GM18511 (cell line): ENCODE measurements around the gene ZFYVE28.

ENCODE experiments used
- ATAC-seq: cut with Tn5 transposase; IDR thresholded peaks from one replicate; pipeline ENCODE4 v1.9.1; 2021; ENCODE audit warnings: mild to moderate bottlenecking, moderate library complexity; ENCODE audit not compliant: unreplicated experiment

ZFYVE28 gene

DNA sequence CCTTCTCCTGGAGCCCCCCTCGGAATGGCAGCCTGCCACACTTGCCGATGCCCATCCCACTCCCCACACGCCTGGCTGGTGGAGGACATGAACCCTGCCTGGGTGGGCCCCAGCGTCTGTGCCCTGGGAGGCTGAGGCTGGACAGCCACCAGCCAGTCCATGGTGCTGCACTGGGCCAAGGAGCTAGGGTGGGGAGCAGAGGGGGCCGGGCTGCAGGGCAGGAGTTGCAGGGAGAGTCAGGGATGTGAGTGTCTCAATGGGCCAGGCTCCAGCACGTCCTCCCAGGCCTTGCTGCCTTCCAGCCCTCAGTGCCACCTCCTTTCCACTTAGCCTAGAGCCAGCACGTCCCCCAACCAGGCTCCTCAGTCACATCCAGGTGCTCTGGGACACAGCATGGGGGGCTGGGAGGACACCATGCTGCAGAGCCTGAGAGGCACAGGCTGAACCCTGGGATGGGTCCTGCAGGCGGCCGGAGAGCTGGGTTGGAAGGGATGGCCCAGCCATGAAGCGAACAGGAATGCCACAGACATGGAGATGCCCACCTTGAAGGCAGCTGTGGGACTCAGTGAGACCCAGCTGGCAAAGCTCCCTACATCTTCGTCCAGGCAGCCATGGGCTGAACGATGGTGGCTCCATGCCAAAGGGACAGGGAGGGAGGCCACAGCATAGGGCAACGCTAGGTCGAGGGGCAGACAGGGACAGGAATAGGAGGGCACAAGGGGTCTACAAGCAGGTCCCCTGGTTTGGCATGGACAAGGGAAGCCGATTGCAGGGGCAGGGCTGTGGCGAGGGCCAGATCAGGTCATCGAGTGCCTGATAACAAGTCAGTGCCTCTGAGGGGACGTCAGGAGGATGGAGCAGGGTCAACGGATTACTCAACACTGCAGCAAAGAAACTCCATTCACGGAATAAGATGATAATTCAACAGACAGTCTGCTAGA, 126.5 kb downstream of the ZFYVE28 start:
- ATAC-seq: no peak

DNA sequence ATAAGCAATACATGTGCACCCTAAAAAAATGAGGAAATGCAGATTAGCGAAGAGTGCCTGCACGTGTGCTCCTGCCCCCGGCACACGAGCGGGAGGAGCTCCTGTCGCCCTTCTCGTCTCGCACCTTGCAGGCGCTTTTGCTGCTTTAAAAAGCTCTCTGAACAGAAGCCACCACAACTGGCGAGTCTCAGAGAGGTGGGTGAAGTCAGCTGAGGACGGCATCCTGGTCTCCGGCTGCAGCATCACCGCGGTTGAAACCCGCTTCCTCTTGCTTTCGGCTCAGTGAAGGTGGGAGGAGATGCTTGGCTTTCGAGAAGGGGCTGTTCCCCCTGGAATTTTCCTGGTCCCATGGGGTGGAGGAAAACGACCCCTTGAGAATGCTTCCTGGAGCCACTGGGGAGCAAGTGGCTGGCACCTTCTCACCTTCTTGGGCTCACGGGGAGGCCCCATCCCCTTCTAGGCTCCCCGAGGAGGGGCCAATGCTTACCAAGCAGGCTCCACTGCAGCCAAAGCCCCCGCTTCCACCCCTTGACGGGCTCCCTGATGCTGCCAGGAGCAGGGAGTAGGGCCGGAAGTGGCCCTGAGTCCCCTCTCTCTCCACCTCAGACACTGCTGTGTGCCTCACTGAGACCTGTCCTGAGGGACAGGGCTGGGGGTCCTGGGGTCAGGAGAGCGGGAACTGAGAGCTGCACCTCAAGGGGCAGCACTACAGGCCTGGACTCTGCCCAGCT, 127.3 kb downstream of the ZFYVE28 start:
- no peak for ATAC-seq

DNA sequence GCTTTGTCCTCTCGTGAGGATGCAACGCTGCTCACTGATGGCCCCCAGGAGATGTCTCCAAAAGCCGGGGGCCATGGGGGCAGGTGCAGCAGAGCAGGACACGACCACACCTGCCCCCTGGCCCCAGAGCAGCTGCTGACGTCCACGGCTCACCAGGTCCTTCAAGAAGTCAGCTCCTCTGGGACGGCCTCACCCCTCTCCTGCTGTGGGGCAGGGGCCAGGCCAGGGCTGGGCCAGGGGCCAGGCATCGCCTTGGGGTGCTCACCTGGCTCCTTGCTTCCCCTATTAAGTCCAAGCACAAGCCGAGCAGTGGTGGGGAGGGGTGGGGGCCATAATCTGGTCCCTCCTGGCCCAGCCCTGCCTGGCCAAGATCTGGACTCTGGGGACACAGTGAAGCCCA, 128.0 kb downstream of the ZFYVE28 start:
- ATAC-seq: no peak

DNA sequence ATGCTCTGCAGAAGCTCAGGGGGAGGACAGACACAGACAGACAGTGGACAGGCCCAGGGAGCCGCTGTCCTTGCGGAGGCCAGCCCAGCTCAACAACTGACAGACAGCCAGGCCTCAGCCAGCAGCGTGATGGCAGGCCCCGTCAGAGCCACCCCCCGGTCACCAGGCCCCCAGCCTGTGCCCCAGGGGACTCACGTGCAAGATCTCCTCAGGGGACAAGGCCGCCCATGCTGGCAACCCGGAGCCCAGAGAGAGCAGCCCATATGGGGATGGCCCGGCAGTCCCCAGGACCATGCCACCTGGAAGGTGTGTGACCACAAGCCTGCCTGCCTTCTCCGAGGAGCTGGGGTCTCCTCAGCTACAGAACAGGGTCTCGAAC, 128.5 kb downstream of the ZFYVE28 start:
- no peak for ATAC-seq

DNA sequence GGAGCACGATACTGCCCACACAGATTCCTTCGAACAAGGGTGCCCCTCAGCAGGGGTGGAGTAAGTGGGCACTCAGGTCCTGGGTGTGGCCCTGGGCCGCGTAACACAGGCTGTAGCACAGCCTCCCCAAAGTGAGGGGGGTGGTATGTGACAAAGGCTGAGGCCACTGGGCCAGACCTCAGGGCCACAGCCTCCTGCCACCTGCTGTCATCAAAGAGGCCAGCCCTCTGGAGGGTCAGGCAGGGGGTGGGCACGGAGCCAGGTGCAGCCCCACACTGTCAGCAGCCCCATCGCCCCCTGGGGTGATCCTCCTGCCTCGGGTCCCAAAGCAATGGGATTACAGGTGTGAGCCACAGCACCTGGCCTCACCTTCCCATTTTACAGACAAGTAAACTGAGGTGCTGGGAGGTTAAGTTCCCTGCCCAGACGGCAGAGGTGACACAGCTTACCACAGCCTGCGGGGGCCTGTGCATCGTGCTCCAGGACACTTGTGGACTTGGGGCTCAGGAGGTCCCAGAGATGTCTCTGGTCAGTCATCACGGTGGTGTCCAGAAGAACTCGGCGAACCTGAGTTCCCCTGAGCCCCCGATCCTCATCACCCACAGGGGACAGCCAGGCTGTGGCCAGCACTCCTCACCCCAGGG, 129.0 kb downstream of the ZFYVE28 start:
- ATAC-seq: no peak

DNA sequence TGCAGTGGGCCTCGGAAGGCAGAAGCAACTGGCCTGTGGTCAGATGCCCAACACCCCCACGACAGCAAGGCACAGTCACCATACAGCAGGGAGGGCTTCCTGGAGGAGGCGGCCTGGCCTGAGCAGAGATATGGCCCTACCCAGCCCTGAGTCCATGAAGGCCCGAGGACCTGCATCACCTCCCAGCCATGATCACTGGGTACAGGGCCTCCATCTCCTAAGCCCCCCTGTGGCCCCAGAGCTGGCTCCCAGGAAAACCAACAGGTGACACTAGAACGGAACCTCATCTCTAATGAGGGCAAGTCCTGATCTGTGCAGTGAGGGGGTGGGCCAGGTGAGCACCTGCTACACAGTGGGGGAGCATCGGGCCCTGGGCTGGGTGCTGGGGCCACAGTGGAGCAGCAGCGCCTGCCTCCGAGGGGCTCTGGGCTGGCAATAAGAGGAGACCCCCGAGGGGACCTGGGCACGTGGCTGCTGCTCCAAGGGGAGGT, 130.3 kb downstream of the ZFYVE28 start:
- ATAC-seq: no peak

DNA sequence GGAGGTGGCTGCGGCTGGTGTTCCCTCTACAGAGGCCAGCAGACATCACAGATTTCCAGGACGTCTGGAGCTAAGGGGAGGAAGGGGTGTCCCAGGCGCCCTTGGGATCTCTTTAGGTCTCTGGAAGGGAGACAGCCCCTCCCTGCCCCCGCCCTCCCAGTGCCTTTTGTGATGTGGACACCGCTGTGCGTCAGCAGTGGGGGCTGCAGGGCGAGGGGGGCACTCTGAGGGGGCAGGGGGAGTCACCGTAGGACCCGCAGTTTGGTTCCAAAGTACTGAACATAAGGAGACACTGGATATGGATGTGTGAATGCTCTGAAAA, 130.9 kb downstream of the ZFYVE28 start:
- ATAC-seq: no peak

DNA sequence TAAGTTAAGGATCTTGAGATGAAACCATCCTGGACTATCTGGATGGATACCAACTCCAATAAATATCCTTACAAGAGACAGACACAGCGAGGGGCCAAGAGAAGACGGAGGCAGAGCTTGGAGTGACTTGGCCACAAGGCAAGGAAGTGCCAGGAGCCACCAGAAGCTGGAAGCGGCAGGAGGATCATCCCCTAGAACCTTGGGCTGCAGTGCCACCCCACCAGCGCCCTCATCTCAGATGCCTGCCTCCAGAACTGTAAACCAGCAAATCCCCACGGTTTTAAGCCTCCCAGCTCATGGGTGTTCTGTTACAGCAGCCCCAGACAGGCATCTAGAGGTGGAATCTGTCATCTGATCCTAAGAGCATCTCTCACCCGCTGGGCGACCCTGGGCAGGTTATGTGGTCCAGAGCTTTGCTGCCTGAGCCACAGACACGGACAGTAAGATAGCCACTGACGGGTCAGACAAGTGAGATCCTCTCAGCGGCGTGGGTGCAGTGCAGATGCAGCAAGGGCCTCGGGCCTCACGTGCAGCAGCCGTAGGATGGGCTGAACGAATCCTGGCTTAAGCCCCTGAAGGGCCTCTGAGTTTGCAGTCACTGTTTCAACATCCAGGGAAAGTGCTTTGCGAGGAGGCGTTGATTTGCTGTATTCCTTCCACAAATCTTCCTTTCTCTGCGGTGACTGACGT, 131.4 kb downstream of the ZFYVE28 start:
- no peak for ATAC-seq

DNA sequence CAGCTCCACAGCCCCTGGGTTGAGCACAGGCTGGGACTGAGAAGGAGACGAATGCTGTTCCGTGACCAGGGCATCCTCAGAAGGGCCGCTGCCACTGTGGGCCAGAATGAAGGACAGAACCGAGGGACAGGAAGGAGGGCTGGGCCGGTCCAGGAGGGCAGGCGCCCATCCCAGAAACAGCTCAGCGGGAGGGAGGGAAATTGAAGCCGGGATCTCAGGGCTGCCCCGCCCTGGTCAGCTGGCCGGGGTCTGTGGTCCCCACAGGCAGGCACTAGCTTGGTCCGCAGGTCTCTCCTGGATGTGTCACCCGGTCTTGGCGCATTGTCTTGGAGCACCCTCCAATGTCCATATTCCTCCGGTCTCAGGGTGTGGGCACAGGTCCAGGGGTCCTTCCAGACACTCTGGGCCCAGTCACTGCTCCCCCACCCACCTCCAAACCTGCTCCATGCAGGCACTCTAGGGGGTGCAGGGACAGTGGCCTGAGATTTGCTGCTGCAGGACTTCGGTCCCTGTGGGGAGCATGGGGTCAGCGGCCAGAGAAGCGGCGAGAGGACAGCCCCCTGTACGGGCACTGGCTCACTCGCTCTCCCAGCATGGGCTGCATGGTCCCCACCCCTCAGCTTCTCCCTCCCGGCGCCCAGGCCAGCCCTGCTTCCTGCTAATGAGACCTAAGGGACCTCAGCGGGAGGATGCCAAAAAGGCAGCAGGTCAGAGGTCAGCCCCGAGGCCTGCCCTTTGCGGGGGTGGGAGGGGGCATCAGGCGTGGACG, 132.6 kb downstream of the ZFYVE28 start:
- no peak for ATAC-seq

DNA sequence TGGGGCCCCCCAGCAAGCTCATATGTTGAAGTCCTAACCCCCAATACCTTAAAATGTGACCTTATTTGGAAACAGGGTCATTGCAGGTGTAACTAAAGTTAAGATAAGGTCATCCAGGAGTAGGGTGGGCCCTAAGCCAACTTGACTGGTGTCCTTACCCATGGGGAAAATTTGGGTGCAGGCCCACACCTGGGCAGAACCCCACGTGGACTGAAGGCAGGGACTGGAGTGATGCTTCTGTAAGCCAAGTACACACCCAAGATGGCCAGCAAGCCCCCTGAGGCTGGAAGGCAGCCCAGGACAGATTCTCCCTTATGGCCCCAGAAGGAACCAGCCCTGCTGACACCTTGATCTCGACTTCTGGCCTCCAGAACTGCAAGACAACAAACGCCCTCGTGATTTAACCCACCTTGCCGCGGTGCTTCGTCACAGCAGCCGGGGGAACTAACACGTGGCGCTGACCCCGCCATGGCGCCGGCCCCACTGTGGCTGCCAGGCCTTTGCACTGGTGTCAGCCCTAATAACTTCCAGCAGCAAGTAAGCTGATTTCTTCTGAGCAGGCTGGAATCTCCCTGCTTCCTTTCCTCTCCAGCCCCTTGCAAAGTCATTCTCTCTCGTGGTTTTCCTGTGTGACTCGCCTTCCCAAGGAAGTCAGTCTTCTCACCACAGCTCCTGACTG, 133.4 kb downstream of the ZFYVE28 start:
- no peak for ATAC-seq

DNA sequence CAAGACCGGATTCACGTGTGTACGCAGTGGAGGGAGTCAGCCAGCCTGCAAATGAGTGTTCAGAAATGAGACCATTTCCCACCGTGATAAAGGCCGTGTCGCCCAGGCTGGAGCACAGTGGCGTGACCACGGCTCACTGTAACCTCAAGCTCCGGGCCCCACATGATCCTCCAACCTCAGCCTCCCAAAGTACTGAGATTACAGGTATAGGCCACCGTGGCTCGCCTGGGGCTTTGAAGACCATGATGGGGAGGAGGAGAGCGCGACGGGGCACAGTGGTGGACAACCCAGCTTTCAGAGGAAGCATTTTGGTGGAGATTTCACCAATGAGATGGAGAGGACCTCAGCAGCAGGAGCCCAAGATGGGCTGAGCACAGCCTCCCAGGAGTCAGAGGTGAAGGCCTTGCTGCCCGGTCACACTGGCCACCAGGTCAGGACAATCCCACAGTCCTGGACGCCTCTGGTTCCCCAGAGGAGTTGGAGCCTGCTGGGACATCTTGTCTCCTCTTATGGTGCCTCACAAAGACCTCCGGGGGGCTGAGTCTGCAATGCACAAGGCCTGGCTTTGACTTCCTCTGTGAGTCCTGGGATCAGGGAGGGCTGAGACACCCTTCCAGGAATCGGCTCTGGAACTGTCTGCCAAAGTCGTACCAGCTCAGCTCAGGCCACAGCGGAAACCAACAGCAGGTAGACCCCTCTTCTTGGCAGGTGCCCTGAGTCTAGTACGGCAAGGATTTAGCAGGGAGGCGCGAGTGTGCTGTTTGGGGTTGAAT, 134.1 kb downstream of the ZFYVE28 start:
- ATAC-seq: no peak

DNA sequence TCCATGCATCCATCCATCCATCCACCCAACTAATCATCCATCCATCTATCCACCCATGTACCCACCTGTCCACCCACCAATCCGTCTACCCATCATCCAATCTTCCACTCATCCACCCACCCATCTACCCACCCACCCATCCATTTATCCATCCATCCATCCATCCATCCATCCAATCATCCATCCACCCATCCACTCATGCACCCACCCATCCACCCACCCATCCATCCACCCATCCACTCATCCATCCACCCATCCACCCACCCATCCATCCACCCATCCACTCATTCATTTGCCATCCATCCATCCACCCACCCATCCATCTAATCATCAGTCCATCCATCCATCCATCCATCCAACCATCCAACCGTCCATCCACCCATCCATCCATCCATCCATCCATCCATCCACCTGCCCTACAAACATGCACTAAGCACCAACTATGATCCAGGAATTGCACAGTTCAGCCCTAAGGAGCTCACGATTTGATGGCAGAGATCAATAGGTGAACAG, 135.2 kb downstream of the ZFYVE28 start:
- no peak for ATAC-seq

DNA sequence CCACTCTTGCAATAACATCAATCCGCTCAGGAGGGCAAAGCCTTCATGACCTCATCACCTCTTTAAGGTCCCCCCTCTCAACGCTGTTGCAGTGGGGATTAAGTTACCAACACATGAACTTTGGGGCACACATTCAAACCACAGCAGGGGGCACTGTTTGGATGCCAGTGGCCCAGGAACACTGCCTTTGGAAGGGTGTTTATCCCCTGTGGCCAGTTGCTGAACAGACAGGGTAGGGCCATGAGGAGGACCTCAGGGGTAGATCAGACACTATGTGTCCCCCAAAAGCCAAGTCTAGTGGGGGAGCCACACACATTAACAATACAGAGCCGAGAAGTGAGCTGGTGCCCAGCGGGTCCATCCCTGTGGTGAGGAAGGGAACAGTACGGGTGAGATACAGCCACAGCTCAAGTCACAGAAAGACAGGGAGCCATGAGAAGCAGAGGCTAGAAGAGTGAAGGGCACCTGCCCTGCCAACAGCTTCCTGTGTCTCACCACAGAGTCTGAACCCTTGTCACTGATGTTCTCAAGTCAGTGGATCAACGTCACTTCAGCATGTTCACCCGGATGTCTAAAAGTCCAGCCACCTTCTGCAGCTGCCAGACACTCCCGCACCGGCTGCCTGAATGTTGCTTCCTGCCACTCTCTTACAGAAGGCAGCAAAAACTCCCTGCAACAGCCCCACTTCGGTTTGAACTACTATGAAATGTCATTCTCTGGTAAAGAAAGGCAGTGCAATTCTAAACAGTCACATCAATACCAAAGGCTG, 136.7 kb downstream of the ZFYVE28 start:
- peak; percentile 80 for ATAC-seq

DNA sequence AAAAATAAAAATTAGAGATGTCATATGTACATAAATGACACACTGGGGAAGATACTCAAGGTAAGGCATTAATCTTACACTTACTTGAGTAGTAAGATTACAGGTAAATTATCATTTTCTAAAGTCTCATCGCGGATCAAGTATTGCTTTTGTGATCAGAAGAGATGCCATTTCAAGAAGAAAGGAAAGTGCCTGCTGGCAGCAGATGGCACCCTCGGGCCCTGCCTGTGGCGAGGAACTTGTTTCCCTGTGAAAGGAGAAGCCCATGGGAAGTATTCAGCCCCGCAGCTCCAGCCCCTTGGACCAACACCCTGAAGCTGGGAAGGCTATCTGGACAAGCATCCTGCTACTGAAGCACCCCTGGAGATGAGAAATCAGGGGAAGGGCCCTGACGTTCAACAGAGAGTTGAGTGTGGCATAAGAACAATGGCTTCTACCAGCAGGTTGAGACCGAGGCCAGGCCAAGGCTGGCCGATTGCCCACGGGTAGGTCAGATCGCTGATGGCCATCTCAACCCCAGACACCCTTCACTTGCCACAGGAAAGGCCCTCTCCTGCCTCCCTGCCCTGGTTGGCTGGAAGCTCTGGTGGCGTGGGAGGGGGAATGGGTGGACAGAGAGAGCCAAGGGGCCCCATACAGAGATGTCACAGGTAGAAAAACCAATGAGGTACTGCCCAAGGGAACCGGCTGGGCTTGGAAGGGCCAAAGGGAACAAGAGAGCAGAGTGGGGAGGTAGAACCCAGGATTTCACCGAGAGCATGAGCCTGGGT, 137.7 kb downstream of the ZFYVE28 start:
- no peak for ATAC-seq

DNA sequence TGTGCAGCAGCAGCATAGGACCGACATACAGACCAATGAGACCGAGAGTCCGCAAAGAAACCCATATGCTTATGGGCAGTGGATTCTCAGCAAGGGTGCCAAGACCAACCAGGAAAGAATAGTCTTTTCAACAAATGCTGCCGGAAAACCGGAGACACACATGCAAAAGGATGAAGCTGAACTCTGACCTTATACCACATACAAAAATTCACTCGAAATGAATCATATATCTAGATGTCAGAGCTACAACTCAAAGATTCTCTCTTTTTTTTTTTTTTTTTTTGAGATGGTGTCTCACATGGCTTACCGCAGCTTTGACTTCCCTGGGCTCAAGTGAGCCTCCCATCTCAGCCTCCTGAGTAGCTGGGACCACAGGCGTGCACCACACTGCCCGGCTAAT, 140.5 kb downstream of the ZFYVE28 start:
- no peak for ATAC-seq

DNA sequence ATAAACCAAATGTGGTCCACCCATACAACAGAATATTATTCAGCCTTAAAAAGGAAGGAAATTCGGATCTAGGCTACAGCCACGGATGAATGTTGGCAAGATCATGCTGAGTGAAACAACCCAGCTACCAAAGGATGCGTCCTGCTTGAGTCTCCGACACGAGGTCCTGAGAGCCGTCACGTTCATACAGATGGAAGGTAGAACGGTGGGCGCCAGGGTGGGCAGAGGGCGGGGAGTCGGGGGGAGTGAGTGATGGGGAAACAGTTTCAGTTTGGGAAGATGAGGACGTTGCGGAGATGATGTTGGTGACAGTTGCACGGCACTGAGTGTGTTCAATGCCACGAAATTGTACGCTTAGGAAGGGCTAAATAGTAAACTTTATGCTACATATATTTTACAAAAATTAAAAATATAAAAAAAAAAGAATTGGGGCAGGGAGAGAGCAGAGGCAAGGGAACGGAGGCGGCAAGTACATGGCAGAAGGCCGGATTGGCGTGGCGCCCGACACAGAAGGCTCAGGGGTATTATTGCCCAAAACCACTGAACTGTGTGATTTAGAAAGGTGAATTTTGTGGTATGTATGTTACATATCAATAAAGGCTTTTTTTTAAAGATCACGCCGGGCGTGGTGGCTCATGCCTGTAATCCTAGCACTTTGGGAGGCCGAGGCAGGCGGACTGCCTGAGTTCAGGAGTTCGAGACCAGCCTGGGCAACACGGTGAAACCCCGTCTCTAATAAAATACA, 141.7 kb downstream of the ZFYVE28 start:
- ATAC-seq: no peak
